Bone marrow (tissue), 2 donors: ENCODE measurements around the gene NEDD9.
A peak's percentile ranks its signal among the peaks of the same experiment; 100 is the strongest.

Source experiments
- DNase-seq, 2 donors: peaks; one replicate each; lab custom pipeline; 2025; lab: John Stamatoyannopoulos, UW

The NEDD9 gene

GRCh38 chr6:11262242-11262641, 29.8 kb upstream of the NEDD9 start:
- no peak for DNase-seq

- no peak for DNase-seq
These were observed 28.0 kb upstream of the NEDD9 start for GRCh38 chr6:11260249-11261038.

DNA sequence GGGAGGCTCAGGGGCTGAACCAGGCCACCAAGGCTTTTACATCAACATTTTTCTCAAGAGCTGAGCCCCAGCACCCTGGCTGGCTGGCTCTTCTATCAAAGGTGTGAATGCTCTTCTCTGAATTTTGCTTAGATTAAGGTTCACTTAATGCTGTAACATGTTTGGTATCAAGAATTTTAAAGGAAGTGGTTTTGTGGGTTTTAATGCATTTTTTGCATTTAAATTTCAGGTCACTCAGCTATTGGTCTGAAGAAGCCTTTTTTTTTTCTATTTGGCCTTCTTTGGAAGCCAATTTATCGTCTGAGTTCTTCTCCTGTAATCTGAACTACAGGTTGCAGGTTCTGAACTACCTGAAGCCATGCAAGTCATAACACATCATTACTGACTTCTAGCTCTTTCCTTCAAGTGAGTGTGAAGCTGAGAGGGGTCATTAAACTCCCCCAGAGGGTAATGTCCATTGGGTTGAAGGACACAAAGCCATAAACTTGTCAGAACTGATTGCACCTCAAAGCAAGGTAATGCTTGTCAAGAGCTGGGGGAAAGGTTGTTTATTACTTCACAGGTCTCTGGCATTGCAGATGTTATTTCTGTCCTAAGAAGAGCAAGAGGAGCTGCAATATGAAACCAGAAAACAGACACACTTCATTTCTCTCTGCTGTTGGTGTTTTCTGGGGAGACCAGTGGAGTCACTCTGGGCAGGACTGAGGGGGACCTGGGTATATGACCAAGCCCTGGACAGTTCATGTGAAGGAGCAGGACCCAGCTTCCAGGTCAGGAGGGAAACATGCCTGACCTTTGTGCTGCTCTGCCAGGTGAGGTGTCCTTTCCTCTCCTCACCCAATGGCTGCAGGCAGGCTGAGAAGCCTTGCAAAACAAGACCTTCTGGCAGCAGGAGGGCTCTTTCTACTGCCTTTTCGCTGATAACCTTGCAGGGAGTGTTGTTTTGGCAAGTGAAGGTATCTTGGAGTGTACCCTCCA, 26.1 kb upstream of the NEDD9 start:
- DNase-seq, result no peak

GRCh38 chr6:11255610-11256009, 23.1 kb upstream of the NEDD9 start:
- no peak for DNase-seq

- DNase-seq, result no peak
These were observed 21.1 kb upstream of the NEDD9 start for GRCh38 chr6:11253594-11253993.

GRCh38 chr6:11251553-11252360, 19.3 kb upstream of the NEDD9 start:
- DNase-seq, result no peak

DNA sequence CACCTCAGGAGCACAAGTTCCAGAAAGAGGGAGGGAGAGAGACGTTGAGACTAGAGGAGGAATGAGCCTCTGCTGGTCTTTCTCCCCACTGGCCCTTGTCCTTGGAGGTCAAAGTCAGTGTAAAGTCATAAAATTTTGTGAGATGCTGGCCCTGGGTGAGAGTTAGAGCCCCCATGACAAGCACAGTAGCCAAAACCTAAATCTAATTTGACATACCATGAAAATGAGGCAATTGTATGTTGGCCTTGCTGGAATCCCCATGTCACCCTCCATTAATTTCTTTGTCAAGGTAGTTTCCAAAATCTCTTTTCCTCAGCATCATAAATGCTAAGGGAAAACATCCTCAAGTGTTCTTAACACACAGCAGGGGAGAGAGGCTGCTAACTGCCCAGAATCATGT, 17.6 kb upstream of the NEDD9 start:
- no peak for DNase-seq

DNA sequence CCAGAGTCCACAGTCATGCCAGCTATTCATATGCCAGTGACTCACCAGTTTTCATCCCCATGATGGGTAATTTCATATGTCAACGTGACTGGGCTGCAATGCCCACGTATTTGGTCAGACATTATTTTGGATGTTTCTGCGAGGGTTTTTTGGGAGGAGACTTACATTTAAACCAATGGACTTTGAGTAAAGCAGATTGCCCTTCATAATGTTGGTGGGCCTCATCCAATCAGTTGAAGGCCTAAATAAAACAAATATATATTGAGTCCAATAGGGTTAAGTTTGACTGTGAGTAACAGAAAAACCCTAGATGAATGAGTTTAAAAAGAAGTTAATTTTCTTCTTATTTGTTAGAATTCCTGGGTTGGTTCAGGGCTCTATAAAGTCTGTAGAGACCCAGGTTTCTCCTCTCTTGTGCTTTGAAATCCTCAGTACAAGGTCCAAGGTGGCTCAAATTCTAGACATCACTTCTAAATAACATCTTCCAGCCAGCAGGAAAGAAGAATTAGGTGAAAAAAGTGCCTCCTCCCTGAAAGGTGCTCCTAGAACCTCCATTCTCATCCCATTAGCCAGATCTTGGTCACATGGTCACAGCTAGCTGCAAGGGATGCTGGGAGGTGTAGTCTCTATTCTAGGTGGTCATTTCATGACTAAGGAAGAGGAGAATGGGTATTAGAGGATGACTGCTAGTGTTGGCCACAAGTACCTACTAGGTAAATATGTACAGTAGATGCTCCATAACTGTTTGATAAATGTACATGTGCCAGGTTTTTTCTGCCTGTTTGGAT, 16.7 kb upstream of the NEDD9 start:
- no peak for DNase-seq

- no peak for DNase-seq
These were observed 14.3 kb upstream of the NEDD9 start for GRCh38 chr6:11246722-11247121.

DNA sequence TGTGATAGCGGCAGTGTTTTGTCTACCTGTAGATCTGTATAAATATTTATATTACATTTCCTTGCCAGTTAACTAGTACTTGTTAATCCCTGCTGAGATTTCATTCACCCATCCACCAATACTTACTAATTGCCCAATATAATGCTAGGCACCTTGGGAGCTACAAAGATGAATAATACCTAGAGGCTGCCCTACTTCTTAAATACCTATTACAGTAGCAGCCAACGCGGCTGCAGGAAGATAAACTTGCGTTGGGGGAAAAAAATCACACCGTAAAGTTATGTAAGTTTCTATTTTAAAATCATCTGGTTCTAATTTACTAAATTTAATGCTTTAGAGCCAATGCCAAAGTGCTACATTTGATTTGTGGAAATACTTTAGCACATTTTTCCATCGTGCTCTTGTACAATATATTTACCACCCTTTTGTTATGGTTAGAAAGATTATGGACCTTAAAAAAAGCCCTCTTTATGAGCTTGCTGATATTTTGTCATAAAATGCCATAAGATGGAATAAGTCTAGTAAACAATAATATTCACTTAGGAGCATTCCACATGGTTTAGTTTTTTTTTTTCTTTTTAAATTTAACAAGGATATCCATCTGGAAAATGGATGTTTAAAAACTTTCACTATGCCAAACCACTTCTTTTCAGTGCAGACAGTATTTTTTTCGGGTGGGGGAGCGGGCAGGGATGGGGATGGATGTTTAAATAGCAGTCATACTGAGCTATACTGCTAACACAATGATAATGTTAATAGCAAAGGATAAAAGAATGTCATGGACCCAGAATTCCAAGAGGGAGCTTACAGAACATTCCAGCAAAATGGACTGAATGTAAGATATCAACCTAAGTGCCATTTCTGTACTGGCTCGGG, 13.2 kb upstream of the NEDD9 start:
- no peak for DNase-seq

- DNase-seq, result no peak
These were observed 12.1 kb upstream of the NEDD9 start for GRCh38 chr6:11244387-11245126.

DNA sequence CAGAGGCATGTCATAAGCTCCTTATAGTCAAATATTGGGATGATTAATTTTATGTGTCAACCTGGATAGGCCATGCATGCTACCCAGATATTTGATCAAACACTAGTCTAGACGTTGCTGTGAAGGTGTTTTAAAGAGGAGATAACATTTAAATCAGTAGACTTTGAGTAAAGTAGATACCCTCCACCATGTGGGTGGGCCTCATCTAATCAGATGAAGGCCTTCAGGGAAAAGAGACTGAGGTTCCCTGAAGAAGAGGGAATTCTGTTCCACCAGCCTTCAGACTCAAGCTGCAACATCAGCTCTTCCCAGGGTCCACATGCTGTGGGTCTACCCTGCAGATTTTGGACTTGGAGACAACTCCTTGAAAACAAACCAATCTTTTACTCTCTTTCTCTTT, 11.4 kb upstream of the NEDD9 start:
- DNase-seq, result no peak

DNA sequence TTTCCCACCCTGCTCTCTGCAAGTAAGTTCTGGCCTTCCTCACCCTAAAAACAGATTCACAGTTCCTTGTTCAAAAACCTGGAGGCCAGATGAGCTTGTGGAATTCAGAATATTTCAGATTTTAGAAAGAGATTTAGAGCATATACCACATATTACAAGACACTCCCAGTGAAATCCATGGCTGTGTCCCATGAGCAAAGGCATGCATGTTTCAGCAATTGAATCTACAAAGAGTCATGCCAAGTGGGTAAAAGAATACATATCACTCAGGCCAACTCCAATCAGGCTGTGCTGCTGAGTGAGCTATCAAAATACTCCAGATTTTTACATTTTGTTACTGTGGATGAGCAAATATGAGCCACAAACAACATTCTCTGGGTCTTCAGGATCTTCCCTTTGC, 10.2 kb upstream of the NEDD9 start:
- DNase-seq, result no peak

- DNase-seq, result no peak
These were observed 9.3 kb upstream of the NEDD9 start for GRCh38 chr6:11241793-11242201.

DNA sequence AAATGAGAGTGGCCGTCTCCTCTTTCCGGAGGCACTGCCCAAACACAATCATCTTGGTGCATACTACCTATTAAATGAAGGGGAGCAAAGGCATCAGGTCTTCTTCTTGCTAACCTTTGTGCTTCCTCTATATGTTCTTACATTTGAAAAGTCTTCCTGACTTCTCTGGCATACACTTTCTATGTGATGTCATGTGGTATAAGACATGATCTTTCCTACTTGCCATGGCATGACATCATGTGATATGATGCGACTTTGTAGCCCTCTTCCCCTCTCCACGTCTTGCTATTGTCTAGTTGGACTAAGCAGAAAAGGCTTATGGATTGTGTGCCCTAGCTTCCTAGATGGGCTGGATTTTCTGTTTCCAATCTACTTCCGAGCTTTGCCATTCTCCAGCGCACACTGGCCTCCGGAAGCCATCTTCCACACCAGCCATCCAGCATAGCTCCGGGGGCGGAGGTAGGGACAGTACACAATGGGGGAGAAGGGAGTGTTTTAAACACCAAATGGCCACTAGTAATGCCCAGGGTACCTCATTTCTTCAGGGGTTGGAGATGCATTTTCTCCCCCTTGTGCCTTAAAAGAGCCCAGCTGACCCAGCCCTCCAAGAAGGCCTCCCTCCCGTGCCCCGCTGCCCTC, 8.8 kb upstream of the NEDD9 start:
- DNase-seq, result no peak

DNA sequence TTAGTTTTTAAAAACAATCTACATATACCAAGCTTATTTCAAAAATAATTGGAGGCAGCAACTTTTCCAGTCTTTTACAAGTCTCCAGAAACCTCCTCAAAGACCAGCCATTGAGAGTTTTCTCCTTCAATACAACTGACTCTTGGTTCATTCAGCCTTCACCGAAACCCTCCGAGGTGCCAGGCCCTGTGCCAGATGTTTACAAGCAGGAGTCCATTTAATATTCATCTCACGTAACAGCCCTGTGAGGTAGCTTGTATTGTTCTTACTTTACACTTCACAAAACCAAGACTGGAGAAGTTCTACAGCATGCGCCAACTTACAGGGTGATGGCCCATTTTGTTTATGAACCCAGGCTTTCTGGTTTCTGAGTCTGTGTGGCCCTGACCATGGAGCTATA, 5.5 kb upstream of the NEDD9 start:
- no peak for DNase-seq

GRCh38 chr6:11237428-11237827, 5.0 kb upstream of the NEDD9 start:
- DNase-seq, result no peak

DNA sequence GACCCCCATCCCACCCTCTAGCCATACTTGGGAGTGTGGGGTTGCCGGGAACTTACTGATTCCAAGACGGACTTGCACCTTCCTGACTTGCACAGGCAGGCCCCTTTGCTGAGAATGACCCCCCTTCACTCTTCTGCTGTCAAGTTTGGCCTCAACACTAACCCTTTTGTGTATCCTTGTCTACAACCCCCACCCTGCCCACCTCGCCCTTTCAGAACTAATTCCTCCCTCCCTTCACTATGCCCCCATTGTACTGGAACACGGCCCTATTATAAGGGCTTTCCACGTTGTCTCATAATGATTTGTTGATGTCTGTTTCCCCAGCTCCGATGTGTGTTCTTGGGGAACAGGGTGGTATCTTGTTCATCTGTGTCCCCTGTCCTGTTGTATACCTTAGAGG, 4.4 kb upstream of the NEDD9 start:
- no peak for DNase-seq

DNA sequence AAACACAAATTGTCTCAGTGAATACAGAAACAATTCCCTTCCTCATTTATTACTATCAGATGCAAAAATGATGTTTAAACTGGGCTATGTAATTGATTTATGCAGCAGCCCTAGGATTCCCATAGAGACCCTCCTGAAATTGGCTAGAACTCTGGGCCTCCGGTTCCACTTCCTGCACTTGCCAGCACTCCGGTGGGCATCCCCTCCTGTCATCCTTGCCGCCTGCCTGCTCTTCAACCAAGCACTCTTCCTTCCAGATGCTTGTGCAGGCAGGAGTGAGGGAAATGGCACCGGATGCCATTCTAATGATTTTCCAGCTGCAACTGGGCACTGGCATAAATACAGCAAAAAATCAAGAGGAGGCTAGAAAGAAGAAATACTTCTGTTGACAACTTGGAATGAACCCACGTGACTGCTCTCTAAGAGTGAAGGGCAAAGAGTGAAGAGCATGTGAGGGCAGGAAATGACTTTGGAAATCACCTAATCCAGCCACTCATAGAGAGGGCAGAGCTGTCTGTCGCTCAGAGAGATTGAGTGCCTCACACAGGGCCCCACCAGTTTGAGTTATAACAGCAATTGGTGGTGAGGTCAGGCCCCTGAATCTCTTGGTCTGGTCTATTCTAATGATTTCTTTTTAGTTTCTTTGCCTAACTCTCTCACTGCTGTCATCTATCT, 3.7 kb upstream of the NEDD9 start:
- DNase-seq, result peak in 1 of 2 donors; percentile 73
